ENCODE measurements around the gene VSIG10L2. TPM values are rescaled to one million over a fixed set of nuclear protein-coding genes. Genes with fewer than 3 reads are reported as not detected.

The VSIG10L2 gene
- total RNA-seq, 1 donor from 2014 or later = not detected

GRCh38 chr11:125922156-125922555 is 23.7 kb upstream of the VSIG10L2 start:
- DNase-seq (ENCODE audit: low read depth) = no peak
- H3K27me3 ChIP-seq (ENCODE audit: control insufficient read depth, insufficient read depth, low read length) = peaks cover 4% of the 10 kb centered on the region
- H3K36me3 ChIP-seq (ENCODE audit: control insufficient read depth, insufficient read depth, low read length) = no peaks in the 10 kb centered on the region
- no peak overlapping the region for H3K4me3 ChIP-seq (ENCODE audit: low read depth, low read length)
- no peak for TF ChIP-seq CTCF (IDR thresholded peaks at IDR 0.05; ENCODE audit: insufficient read depth, low read length, poor library complexity, severe bottlenecking)

GRCh38 chr11:125923012-125923579 is 22.7 kb upstream of the VSIG10L2 start:
- Histone ChIP-seq H3K36me3 (ENCODE audit: control insufficient read depth, insufficient read depth, low read length) (no peaks in the 10 kb centered on the region), H3K4me3 (ENCODE audit: low read depth, low read length) (no peak overlapping the region), H3K27me3 (ENCODE audit: control insufficient read depth, insufficient read depth, low read length) (peaks cover 4% of the 10 kb centered on the region)
- TF ChIP-seq CTCF (IDR thresholded peaks at IDR 0.05; ENCODE audit: insufficient read depth, low read length, poor library complexity, severe bottlenecking) = peak; percentile 81
- DNase-seq (ENCODE audit: low read depth) = peak; percentile 28

GRCh38 chr11:125923633-125924032 is 22.2 kb upstream of the VSIG10L2 start:
- no peaks in the 10 kb centered on the region for H3K36me3 ChIP-seq (ENCODE audit: control insufficient read depth, insufficient read depth, low read length)
- no peak for DNase-seq (ENCODE audit: low read depth)
- H3K4me3 ChIP-seq (ENCODE audit: low read depth, low read length) = no peak overlapping the region
- H3K27me3 ChIP-seq (ENCODE audit: control insufficient read depth, insufficient read depth, low read length) = peaks cover 4% of the 10 kb centered on the region
- TF ChIP-seq CTCF (IDR thresholded peaks at IDR 0.05; ENCODE audit: insufficient read depth, low read length, poor library complexity, severe bottlenecking) = no peak

GRCh38 chr11:125924384-125925007 is 21.3 kb upstream of the VSIG10L2 start:
- no peak for DNase-seq (ENCODE audit: low read depth)
- TF ChIP-seq CTCF (IDR thresholded peaks at IDR 0.05; ENCODE audit: insufficient read depth, low read length, poor library complexity, severe bottlenecking) = no peak
- no peak overlapping the region for H3K4me3 ChIP-seq (ENCODE audit: low read depth, low read length)
- H3K27me3 ChIP-seq (ENCODE audit: control insufficient read depth, insufficient read depth, low read length) = peaks cover 6% of the 10 kb centered on the region
- no peaks in the 10 kb centered on the region for H3K36me3 ChIP-seq (ENCODE audit: control insufficient read depth, insufficient read depth, low read length)

- no peaks in the 10 kb centered on the region for H3K36me3 ChIP-seq (ENCODE audit: control insufficient read depth, insufficient read depth, low read length)
- peaks cover 8% of the 10 kb centered on the region for H3K27me3 ChIP-seq (ENCODE audit: control insufficient read depth, insufficient read depth, low read length)
- TF ChIP-seq CTCF (IDR thresholded peaks at IDR 0.05; ENCODE audit: insufficient read depth, low read length, poor library complexity, severe bottlenecking) = no peak
- no peak overlapping the region for H3K4me3 ChIP-seq (ENCODE audit: low read depth, low read length)
- DNase-seq (ENCODE audit: low read depth) = no peak
Observed at GRCh38 chr11:125925247-125925740, 20.6 kb upstream of the VSIG10L2 start.

Measured in kidney epithelial cell (primary cell).